ENCODE measurements around the gene C8G.

DNA sequence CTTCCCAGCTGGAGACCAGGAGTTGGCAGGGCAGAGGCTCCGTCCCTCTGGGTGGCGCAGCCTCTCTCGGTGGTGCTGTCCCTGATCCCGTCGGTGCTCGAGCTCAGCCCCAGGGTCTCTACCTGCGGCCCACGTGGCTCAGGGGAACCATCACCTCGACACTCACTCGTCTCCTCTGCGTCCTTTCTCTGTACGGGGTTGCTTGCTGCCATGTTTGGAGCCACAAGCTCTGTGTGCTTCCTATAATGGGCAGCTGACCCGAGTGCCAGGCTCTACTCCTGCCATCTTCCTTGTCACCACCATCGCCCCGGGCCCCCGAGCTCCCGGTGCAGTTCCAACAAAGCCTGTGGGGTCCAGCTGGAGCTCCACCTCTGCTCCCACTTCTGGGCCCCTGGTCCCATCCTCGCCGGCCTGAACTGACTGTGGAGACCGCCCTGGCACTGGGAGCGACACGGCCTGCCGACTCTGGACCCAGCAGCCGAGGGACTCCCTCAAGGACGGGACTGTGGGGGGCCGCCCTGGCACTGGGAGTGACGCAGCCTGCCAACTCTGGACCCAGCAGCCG is 5.5 kb upstream of the C8G start:
- TF ChIP-seq CTCF (IDR thresholded peaks at IDR 0.05) = no peak
- TF ChIP-seq ZFX (IDR thresholded peaks at IDR 0.05; ENCODE audit: borderline replicate concordance) = no peak

Data from 22Rv1 (cell line).